ENCODE results near the gene URGCP. TPM values are rescaled to one million over a fixed set of nuclear protein-coding genes. Genes with fewer than 3 reads are reported as not detected.

The URGCP gene
- total and polyA plus RNA-seq, 2 donors: 12.2 to 14.6 TPM

DNA sequence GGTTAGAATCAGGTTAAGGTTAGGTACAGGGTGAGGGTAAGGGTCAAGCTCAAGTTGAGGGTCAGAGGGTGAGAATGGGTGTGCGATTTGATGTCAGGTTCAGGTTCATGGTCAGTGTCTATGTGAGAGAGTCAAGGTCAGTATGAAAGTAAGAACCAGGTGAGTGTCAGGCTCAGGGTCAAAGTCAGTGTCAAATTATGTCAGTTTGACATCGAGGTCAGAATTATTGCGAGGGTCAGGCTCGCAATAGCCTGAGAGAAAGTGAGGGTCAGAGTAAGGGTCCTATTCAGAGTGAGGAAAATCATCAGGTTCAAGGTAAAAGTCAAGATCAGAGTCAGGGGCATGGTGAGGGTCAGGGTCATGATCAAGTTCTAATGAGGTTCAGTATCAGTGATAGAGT lies 50.1 kb downstream of the URGCP start:
- 97% methylated on average over 4 of the region's 4 CpGs for WGBS
- no peaks in the 10 kb centered on the region for H3K27me3 ChIP-seq (ENCODE audit: control insufficient read depth in 2 of 2, insufficient read depth in 1 of 2, low read length in 1 of 2)
- DNase-seq (ENCODE audit: low read depth in 6 of 9, low spot score in 9 of 9): no peak
- no peak overlapping the region for H3K27ac ChIP-seq (ENCODE audit: low read depth in 1 of 2, low read length in 1 of 2)
- no peaks in the 10 kb centered on the region for H3K36me3 ChIP-seq (ENCODE audit: control insufficient read depth in 2 of 2, insufficient read depth in 2 of 2, low read length in 1 of 2)
- no peak overlapping the region for H3K4me3 ChIP-seq (ENCODE audit: low read length in 2 of 2)
- no peaks in the 10 kb centered on the region for H3K4me1 ChIP-seq (ENCODE audit: control insufficient read depth in 2 of 2, insufficient read depth in 2 of 2, low read length in 2 of 2)
- no peaks in the 10 kb centered on the region for H3K9me3 ChIP-seq (ENCODE audit: control insufficient read depth in 2 of 2, insufficient read depth in 1 of 2, low read length in 1 of 2)

DNA sequence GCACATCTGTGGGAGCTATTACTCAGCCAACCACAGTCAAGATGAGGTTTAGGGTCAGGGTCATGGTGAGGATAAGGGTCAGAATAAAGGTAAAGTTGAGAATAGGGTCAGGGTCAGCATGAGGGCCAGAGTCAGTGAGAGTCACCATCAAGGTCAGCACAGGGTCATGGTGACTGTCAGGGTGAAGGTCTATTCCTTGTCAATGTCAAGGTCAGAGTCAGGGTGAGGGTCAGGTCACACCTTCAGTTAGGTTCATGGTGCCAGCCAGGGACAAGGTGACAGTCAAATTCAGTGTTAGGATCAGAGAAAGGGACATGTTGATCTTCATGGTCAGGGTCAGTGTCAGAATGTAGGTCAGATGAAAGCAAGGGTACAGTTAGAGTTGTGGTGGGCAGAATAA lies 51.2 kb downstream of the URGCP start:
- no peak for DNase-seq (ENCODE audit: low read depth in 6 of 9, low spot score in 9 of 9)
- no peak overlapping the region for H3K4me3 ChIP-seq (ENCODE audit: low read length in 2 of 2)
- H3K9me3 ChIP-seq (ENCODE audit: control insufficient read depth in 2 of 2, insufficient read depth in 1 of 2, low read length in 1 of 2): peaks cover 0 to 4% of the 10 kb centered on the region in 2 donors
- H3K4me1 ChIP-seq (ENCODE audit: control insufficient read depth in 2 of 2, insufficient read depth in 2 of 2, low read length in 2 of 2): no peaks in the 10 kb centered on the region
- H3K27ac ChIP-seq (ENCODE audit: low read depth in 1 of 2, low read length in 1 of 2): no peak overlapping the region
- no peaks in the 10 kb centered on the region for H3K36me3 ChIP-seq (ENCODE audit: control insufficient read depth in 2 of 2, insufficient read depth in 2 of 2, low read length in 1 of 2)
- no peaks in the 10 kb centered on the region for H3K27me3 ChIP-seq (ENCODE audit: control insufficient read depth in 2 of 2, insufficient read depth in 1 of 2, low read length in 1 of 2)

DNA sequence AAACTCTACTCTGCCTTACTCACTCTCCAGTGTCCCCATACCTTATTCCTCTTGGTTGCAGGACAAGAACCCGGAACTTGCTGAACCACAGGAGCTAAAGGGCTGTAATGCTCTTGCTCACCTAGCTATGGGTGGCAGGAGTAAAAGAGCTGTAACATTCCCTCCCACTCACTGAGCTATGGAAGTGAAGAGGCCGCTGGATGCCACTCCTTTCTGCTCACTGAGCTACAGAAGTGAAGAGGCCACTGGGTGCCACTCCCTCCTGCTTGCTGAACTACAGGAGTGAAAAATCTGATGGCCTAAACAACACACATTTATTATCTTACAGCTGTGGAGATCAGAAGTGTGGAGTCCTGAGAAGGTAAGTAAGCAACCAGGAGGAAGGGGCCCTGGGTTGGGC lies 54.6 kb downstream of the URGCP start:
- H3K36me3 ChIP-seq (ENCODE audit: control insufficient read depth in 2 of 2, insufficient read depth in 2 of 2, low read length in 1 of 2): no peaks in the 10 kb centered on the region
- DNase-seq (ENCODE audit: low read depth in 6 of 9, low spot score in 9 of 9): no peak
- 93% methylated on average over 2 of the region's 2 CpGs for WGBS
- H3K4me1 ChIP-seq (ENCODE audit: control insufficient read depth in 2 of 2, insufficient read depth in 2 of 2, low read length in 2 of 2): no peaks in the 10 kb centered on the region
- H3K9me3 ChIP-seq (ENCODE audit: control insufficient read depth in 2 of 2, insufficient read depth in 1 of 2, low read length in 1 of 2): peaks cover 0 to 4% of the 10 kb centered on the region in 2 donors
- no peak overlapping the region for H3K27ac ChIP-seq (ENCODE audit: low read depth in 1 of 2, low read length in 1 of 2)
- no peaks in the 10 kb centered on the region for H3K27me3 ChIP-seq (ENCODE audit: control insufficient read depth in 2 of 2, insufficient read depth in 1 of 2, low read length in 1 of 2)
- H3K4me3 ChIP-seq (ENCODE audit: low read length in 2 of 2): no peak overlapping the region

DNA sequence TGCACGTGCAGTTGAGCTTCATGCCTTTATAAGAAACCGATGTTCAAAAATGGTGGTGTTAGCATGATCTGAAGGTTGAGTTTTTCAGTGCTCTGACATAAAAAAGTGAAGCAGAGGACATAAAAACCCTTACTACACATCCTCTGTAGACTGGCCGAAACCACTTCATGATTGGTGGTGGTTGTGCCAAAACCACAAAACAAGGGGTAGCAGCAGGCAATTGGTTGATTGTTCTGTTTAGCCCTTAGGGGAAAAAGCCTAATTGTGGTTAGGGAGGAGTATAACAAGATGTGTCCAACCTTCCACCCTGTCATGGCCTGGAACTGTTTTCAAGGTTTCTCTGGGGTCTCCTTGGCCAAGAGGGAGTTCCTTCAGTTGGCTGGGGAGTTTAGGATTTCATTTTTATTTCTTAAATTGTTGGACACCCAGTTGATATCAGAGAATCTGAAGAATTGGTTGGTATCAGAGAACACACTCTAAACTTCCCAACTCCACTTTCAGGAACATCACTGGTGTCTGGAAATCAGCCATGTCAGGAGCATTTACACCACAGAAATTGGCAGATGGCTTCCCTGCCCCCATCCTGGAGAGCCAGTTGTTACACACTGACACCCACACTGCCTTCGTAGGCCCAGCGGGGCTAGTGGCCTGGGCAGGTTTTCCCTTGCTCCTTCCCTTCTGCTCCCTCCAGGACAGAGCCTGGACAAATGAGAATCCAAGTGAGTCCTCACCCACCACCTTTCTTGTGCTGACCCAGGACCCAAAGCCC lies 55.9 kb downstream of the URGCP start:
- WGBS: 79% methylated on average over 5 of the region's 5 CpGs
- DNase-seq (ENCODE audit: low read depth in 6 of 9, low spot score in 9 of 9): no peak
- no peak overlapping the region for H3K4me3 ChIP-seq (ENCODE audit: low read length in 2 of 2)
- no peaks in the 10 kb centered on the region for H3K4me1 ChIP-seq (ENCODE audit: control insufficient read depth in 2 of 2, insufficient read depth in 2 of 2, low read length in 2 of 2)
- H3K27ac ChIP-seq (ENCODE audit: low read depth in 1 of 2, low read length in 1 of 2): no peak overlapping the region
- H3K36me3 ChIP-seq (ENCODE audit: control insufficient read depth in 2 of 2, insufficient read depth in 2 of 2, low read length in 1 of 2): no peaks in the 10 kb centered on the region
- H3K9me3 ChIP-seq (ENCODE audit: control insufficient read depth in 2 of 2, insufficient read depth in 1 of 2, low read length in 1 of 2): peaks cover 0 to 4% of the 10 kb centered on the region in 2 donors
- H3K27me3 ChIP-seq (ENCODE audit: control insufficient read depth in 2 of 2, insufficient read depth in 1 of 2, low read length in 1 of 2): no peaks in the 10 kb centered on the region

DNA sequence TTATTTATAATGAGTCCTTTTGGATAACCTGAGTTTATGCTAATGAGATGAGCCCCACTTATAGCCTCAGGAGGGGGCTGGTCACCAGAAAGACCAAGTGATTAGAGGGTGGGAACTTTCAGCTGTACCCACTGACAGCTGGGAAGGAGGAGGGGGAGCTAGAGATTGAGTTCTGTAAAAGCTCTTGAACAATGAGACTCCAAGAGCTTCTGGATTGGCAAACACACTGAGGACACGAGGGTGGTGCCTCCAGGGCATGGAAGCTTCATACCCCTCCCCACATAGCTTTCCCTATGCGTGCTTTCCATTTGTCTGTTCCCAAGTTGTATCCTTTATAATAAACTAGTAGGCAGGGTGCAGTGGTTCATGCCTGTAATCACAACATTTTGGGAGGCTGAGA lies 57.3 kb downstream of the URGCP start:
- Histone ChIP-seq H3K27ac (ENCODE audit: low read depth in 1 of 2, low read length in 1 of 2) (no peak overlapping the region), H3K9me3 (ENCODE audit: control insufficient read depth in 2 of 2, insufficient read depth in 1 of 2, low read length in 1 of 2) (peaks cover 0 to 4% of the 10 kb centered on the region in 2 donors), H3K4me1 (ENCODE audit: control insufficient read depth in 2 of 2, insufficient read depth in 2 of 2, low read length in 2 of 2) (no peaks in the 10 kb centered on the region), H3K4me3 (ENCODE audit: low read length in 2 of 2) (no peak overlapping the region), H3K36me3 (ENCODE audit: control insufficient read depth in 2 of 2, insufficient read depth in 2 of 2, low read length in 1 of 2) (no peaks in the 10 kb centered on the region), H3K27me3 (ENCODE audit: control insufficient read depth in 2 of 2, insufficient read depth in 1 of 2, low read length in 1 of 2) (no peaks in the 10 kb centered on the region)
- 89% methylated on average over 2 of the region's 2 CpGs for WGBS
- DNase-seq (ENCODE audit: low read depth in 6 of 9, low spot score in 9 of 9): no peak

DNA sequence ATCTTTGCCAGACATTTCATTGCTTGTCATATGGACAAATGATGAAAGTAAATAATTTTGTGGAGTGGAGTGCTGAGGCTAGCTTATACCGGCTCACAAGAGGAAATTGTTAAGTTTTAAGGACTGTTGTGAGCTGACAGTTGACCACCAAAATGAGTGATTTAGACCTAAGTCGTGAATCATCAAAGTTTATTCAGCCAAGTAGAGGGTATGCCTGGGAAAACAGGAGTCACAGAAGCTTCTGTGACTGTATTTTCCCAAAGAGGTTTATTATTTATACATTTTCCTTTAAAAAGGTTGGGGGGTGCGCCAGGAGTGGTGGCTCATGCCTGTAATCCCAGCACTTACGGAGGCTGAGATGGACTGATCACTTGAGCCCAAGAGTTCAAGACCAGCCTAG lies 58.9 kb downstream of the URGCP start:
- peaks cover 0 to 4% of the 10 kb centered on the region in 2 donors for H3K9me3 ChIP-seq (ENCODE audit: control insufficient read depth in 2 of 2, insufficient read depth in 1 of 2, low read length in 1 of 2)
- no peak overlapping the region for H3K4me3 ChIP-seq (ENCODE audit: low read length in 2 of 2)
- 41% methylated on average over 4 of the region's 4 CpGs for WGBS
- H3K27ac ChIP-seq (ENCODE audit: low read depth in 1 of 2, low read length in 1 of 2): no peak overlapping the region
- H3K36me3 ChIP-seq (ENCODE audit: control insufficient read depth in 2 of 2, insufficient read depth in 2 of 2, low read length in 1 of 2): no peaks in the 10 kb centered on the region
- no peak for DNase-seq (ENCODE audit: low read depth in 6 of 9, low spot score in 9 of 9)
- no peaks in the 10 kb centered on the region for H3K27me3 ChIP-seq (ENCODE audit: control insufficient read depth in 2 of 2, insufficient read depth in 1 of 2, low read length in 1 of 2)
- no peaks in the 10 kb centered on the region for H3K4me1 ChIP-seq (ENCODE audit: control insufficient read depth in 2 of 2, insufficient read depth in 2 of 2, low read length in 2 of 2)

DNA sequence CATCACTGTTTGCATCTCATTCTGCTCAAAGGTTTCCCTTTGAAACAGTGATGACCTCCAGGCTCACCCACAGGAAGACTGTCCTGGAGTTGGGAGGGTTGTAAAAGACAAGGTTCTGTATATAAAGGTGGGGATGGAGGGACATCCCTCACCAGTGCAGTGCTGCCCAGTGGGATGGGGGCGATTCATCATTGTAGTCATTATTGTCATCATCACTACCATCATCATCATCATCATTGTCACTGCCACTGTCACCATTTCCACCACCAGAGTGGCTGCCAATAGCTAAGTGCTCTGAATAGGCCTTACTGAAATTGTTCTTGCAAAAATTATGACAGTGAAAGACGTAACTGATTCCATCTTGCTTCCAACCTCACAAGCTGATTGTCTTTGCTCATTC lies 61.7 kb downstream of the URGCP start:
- no peak for DNase-seq (ENCODE audit: low read depth in 6 of 9, low spot score in 9 of 9)
- 96% methylated on average over 2 of the region's 2 CpGs for WGBS

DNA sequence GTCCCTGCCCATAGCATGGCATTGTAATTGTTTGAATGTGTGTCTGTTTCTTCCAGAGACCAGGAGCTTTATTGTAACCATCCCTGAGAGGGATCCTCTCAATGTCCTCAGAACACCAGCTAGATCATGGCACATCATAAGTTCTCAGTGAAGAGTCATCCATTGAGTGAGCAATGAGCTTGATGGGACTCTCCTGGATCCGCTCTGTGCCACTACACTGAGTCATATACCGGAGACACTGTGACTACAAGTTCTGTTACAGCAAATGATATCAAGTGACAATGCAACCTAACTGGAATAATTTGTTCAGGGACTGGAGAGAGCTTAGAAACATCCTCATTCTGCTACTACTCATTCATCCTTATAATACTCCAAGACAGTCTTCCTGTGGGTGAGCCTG lies 62.1 kb downstream of the URGCP start:
- H3K27me3 ChIP-seq (ENCODE audit: control insufficient read depth in 2 of 2, insufficient read depth in 1 of 2, low read length in 1 of 2): no peaks in the 10 kb centered on the region
- 98% methylated on average over 2 of the region's 2 CpGs for WGBS
- no peak overlapping the region for H3K27ac ChIP-seq (ENCODE audit: low read depth in 1 of 2, low read length in 1 of 2)
- H3K36me3 ChIP-seq (ENCODE audit: control insufficient read depth in 2 of 2, insufficient read depth in 2 of 2, low read length in 1 of 2): no peaks in the 10 kb centered on the region
- H3K9me3 ChIP-seq (ENCODE audit: control insufficient read depth in 2 of 2, insufficient read depth in 1 of 2, low read length in 1 of 2): no peaks in the 10 kb centered on the region
- no peak for DNase-seq (ENCODE audit: low read depth in 6 of 9, low spot score in 9 of 9)
- H3K4me1 ChIP-seq (ENCODE audit: control insufficient read depth in 2 of 2, insufficient read depth in 2 of 2, low read length in 2 of 2): no peaks in the 10 kb centered on the region
- H3K4me3 ChIP-seq (ENCODE audit: low read length in 2 of 2): no peak overlapping the region

More for the DNA sequence above, 61.7 kb downstream of the URGCP start:
- H3K4me3 ChIP-seq (ENCODE audit: low read length in 2 of 2): no peak overlapping the region
- H3K36me3 ChIP-seq (ENCODE audit: control insufficient read depth in 2 of 2, insufficient read depth in 2 of 2, low read length in 1 of 2): no peaks in the 10 kb centered on the region
- H3K27me3 ChIP-seq (ENCODE audit: control insufficient read depth in 2 of 2, insufficient read depth in 1 of 2, low read length in 1 of 2): no peaks in the 10 kb centered on the region
- H3K9me3 ChIP-seq (ENCODE audit: control insufficient read depth in 2 of 2, insufficient read depth in 1 of 2, low read length in 1 of 2): no peaks in the 10 kb centered on the region
- H3K4me1 ChIP-seq (ENCODE audit: control insufficient read depth in 2 of 2, insufficient read depth in 2 of 2, low read length in 2 of 2): no peaks in the 10 kb centered on the region
- no peak overlapping the region for H3K27ac ChIP-seq (ENCODE audit: low read depth in 1 of 2, low read length in 1 of 2)

DNA sequence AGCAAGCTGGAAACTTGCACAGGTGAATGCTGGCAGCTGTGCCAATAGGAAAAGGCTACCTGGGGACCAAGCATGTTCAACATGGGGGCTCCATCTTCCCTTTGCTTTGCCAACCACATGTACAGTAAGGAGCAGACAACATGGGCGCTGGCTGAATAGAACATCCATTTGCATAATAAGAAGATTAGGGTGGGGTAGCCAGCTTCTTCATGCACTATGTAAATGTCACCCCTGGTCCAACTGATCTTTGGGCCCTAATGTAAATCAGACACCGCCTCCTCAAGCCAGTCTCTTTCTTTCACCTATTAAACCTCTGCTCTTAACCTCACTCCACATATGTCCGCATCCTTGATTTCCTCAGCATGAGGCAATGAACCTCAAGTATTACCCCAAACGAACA lies 63.1 kb downstream of the URGCP start:
- no peaks in the 10 kb centered on the region for H3K9me3 ChIP-seq (ENCODE audit: control insufficient read depth in 2 of 2, insufficient read depth in 1 of 2, low read length in 1 of 2)
- H3K4me1 ChIP-seq (ENCODE audit: control insufficient read depth in 2 of 2, insufficient read depth in 2 of 2, low read length in 2 of 2): peaks cover 0 to 4% of the 10 kb centered on the region in 2 donors
- H3K27me3 ChIP-seq (ENCODE audit: control insufficient read depth in 2 of 2, insufficient read depth in 1 of 2, low read length in 1 of 2): no peaks in the 10 kb centered on the region
- H3K27ac ChIP-seq (ENCODE audit: low read depth in 1 of 2, low read length in 1 of 2): no peak overlapping the region
- WGBS: 97% methylated on average over 4 of the region's 4 CpGs
- no peak overlapping the region for H3K4me3 ChIP-seq (ENCODE audit: low read length in 2 of 2)
- no peak for DNase-seq (ENCODE audit: low read depth in 6 of 9, low spot score in 9 of 9)
- H3K36me3 ChIP-seq (ENCODE audit: control insufficient read depth in 2 of 2, insufficient read depth in 2 of 2, low read length in 1 of 2): no peaks in the 10 kb centered on the region
